PC-3 (cell line): ENCODE measurements around the gene ERBB2.

Source experiments
- EZH2phosphoT487 ChIP-seq: fragments of 300-600 bp; sonication (generic); IDR thresholded peaks from 2 replicates; pipeline ENCODE4 v1.6.1; 2018; ENCODE audit warnings: mild to moderate bottlenecking, antibody characterized with exemption, low read length, borderline replicate concordance
- TF ChIP-seq, protein P1 (sequence below): fragments of 300-600 bp; sonication (generic); conservative IDR thresholded peaks from 2 replicates; pipeline ENCODE4 v1.5.1; 2017; ENCODE audit warnings: antibody characterized with exemption, low read depth, mild to moderate bottlenecking, low read length

DNA sequence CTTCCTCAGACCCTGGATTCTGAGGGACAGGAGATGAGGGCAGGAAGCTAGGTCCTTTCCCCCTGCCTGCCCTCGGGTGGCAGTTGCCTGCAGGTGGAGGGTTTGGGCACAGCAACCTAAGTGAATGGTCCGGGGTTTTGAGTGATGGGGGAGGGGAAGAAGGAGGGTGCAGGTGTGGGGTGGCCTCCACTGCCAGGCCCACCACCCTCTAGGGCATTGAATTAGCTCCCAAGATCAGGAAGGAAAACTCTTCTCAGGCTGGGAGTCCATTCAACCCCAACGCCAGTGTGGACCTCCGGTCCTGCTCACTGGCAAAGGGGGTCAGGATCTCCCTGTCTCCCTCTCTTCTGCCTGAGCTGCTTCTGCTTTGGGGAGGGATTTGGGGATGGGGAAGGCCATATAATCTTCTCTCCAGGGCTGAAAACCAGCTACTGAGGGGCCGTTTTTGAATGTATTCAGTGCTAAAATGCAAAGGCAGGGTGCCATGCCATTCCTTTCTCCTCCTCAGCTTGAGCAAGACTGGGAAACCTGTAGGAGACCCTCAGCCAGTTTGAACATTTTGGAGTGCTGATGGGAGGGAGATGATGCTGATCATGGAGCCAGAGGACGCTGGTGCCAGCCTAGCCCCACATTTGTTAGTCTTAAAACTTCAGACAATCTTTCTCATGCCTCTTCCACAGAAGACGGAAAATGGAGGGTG lies 56.7 kb downstream of the ERBB2 start:
- no peak for TF ChIP-seq EZH2phosphoT487
- TF ChIP-seq, protein P1, sequence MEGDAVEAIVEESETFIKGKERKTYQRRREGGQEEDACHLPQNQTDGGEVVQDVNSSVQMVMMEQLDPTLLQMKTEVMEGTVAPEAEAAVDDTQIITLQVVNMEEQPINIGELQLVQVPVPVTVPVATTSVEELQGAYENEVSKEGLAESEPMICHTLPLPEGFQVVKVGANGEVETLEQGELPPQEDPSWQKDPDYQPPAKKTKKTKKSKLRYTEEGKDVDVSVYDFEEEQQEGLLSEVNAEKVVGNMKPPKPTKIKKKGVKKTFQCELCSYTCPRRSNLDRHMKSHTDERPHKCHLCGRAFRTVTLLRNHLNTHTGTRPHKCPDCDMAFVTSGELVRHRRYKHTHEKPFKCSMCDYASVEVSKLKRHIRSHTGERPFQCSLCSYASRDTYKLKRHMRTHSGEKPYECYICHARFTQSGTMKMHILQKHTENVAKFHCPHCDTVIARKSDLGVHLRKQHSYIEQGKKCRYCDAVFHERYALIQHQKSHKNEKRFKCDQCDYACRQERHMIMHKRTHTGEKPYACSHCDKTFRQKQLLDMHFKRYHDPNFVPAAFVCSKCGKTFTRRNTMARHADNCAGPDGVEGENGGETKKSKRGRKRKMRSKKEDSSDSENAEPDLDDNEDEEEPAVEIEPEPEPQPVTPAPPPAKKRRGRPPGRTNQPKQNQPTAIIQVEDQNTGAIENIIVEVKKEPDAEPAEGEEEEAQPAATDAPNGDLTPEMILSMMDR: no peak
